Measurements from ENCODE around the gene ZNF492.

Gene ZNF492

DNA sequence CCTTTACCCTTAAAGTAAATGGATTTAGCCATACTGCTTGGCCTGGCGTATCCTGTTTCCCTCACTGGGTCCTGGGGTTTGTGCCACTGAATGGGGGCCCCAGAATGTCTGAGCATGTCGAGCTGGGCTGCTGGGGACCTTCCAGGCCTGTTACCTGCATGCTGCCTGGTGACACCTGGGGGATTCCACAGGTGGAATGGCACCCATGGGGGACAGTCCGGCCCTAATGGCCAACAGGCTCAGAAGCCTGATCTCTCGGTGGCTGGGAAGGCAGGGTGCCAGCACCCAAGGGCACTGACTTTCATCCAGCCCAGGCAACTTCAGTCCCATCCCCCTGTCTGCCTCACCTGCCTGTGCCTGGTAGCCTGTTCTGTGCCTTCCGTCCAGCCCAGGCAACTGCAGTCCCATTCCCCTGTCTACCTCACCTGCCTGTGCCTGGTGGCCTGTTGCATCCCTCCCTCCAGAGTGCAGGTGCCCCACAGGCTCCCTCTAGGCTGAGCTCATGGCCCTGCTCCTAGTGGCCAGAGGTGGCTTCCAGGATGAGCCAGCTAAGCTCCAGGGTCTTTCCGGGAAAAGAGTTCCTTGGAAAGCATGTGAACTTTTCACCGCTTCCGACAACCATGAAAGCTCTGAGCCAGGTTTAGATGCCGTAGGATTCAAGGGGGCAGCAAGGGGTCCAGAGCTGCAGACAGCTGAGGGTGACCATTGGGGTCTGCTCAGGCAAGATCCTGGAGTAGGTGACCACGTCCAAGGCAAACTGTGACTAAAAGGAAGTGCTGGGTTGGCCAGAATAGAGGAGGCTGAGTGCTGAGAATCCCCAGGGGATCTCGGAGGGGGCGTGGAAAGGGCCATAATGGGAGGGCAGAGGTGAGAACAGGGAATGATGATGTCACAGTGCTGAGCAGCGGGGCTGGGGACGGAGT, 30.3 kb upstream of the ZNF492 start:
- Histone ChIP-seq H3K79me2 (ENCODE audit: control insufficient read depth, low read length) (no peaks in the 10 kb centered on the region), H3K4me1 (ENCODE audit: control insufficient read depth, low read length) (no peaks in the 10 kb centered on the region), H3F3A (ENCODE audit: control insufficient read depth, insufficient read depth) (no peaks in the 10 kb centered on the region), H3K36me3 (ENCODE audit: control insufficient read depth, low read length) (no peaks in the 10 kb centered on the region), H3K9me3 (ENCODE audit: control insufficient read depth, insufficient read depth, low read length) (peaks cover 9% of the 10 kb centered on the region; the same call in 1 of the 2 replicates), H3K9me2 (replicated peaks; ENCODE audit: control insufficient read depth, low read length) (no peaks in the 10 kb centered on the region), H3K4me2 (ENCODE audit: low read length) (no peak overlapping the region), H3K27ac (ENCODE audit: low read depth, low read length) (no peak overlapping the region), H4K20me1 (ENCODE audit: control insufficient read depth, insufficient read depth, low read depth, low read length) (no peaks in the 10 kb centered on the region), H3K27me3 (ENCODE audit: control insufficient read depth, low read length) (no peaks in the 10 kb centered on the region), H3K4me3 (ENCODE audit: low read length) (no peak overlapping the region)
- no peak for TF ChIP-seq EZH2phosphoT487 (IDR thresholded peaks at IDR 0.05; ENCODE audit: borderline replicate concordance, low read length)
- TF ChIP-seq, protein P1, sequence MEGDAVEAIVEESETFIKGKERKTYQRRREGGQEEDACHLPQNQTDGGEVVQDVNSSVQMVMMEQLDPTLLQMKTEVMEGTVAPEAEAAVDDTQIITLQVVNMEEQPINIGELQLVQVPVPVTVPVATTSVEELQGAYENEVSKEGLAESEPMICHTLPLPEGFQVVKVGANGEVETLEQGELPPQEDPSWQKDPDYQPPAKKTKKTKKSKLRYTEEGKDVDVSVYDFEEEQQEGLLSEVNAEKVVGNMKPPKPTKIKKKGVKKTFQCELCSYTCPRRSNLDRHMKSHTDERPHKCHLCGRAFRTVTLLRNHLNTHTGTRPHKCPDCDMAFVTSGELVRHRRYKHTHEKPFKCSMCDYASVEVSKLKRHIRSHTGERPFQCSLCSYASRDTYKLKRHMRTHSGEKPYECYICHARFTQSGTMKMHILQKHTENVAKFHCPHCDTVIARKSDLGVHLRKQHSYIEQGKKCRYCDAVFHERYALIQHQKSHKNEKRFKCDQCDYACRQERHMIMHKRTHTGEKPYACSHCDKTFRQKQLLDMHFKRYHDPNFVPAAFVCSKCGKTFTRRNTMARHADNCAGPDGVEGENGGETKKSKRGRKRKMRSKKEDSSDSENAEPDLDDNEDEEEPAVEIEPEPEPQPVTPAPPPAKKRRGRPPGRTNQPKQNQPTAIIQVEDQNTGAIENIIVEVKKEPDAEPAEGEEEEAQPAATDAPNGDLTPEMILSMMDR (IDR thresholded peaks at IDR 0.05; ENCODE audit: low read depth, low read length, poor library complexity, severe bottlenecking) = no peak

DNA sequence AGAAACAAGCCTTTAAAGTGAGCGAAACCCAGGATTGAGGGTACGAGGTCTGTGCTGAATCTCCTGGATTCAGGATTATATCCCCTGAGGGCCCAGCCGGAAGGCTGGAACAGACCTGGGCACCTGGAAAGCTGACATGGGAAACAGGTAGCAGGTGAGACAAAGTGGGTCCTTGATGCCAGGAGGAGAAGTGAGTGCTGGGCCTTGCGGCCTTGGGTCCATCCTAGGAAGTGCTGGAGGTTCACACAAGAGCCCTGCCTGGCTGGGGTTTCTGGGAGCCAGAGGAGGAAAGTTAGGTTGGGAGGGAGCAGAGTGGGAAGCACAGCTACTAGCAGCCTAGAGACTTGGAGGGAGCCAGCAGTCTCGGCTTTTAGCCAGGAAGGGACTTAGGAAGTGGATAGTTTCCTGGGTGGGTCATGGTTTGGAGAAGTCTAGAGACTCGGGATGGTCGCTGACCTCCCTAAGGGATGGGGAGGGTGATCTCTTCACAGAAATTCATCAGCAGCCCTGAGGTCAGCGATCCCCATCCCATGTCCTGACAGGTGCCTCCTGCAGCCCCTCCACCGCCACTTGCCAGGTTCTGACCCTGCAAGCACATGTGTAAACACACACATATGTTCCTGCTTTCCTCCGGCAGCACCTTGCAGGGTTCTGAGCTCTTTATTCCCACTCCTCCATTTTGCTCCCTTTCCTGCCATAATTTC, 29.4 kb upstream of the ZNF492 start:
- H3K27ac ChIP-seq (ENCODE audit: low read depth, low read length) = no peak overlapping the region
- H3K9me2 ChIP-seq (replicated peaks; ENCODE audit: control insufficient read depth, low read length) = no peaks in the 10 kb centered on the region
- no peaks in the 10 kb centered on the region for H3K4me1 ChIP-seq (ENCODE audit: control insufficient read depth, low read length)
- no peaks in the 10 kb centered on the region for H3K36me3 ChIP-seq (ENCODE audit: control insufficient read depth, low read length)
- no peak overlapping the region for H3K4me2 ChIP-seq (ENCODE audit: low read length)
- no peaks in the 10 kb centered on the region for H3K79me2 ChIP-seq (ENCODE audit: control insufficient read depth, low read length)
- H3F3A ChIP-seq (ENCODE audit: control insufficient read depth, insufficient read depth) = no peaks in the 10 kb centered on the region
- H3K9me3 ChIP-seq (ENCODE audit: control insufficient read depth, insufficient read depth, low read length) = peaks cover 13% of the 10 kb centered on the region; the same call in 1 of the 2 replicates
- H4K20me1 ChIP-seq (ENCODE audit: control insufficient read depth, insufficient read depth, low read depth, low read length) = no peaks in the 10 kb centered on the region
- TF ChIP-seq, protein P1 (IDR thresholded peaks at IDR 0.05; ENCODE audit: low read depth, low read length, poor library complexity, severe bottlenecking) = no peak
- no peak for TF ChIP-seq EZH2phosphoT487 (IDR thresholded peaks at IDR 0.05; ENCODE audit: borderline replicate concordance, low read length)
- H3K4me3 ChIP-seq (ENCODE audit: low read length) = no peak overlapping the region
- no peaks in the 10 kb centered on the region for H3K27me3 ChIP-seq (ENCODE audit: control insufficient read depth, low read length)

DNA sequence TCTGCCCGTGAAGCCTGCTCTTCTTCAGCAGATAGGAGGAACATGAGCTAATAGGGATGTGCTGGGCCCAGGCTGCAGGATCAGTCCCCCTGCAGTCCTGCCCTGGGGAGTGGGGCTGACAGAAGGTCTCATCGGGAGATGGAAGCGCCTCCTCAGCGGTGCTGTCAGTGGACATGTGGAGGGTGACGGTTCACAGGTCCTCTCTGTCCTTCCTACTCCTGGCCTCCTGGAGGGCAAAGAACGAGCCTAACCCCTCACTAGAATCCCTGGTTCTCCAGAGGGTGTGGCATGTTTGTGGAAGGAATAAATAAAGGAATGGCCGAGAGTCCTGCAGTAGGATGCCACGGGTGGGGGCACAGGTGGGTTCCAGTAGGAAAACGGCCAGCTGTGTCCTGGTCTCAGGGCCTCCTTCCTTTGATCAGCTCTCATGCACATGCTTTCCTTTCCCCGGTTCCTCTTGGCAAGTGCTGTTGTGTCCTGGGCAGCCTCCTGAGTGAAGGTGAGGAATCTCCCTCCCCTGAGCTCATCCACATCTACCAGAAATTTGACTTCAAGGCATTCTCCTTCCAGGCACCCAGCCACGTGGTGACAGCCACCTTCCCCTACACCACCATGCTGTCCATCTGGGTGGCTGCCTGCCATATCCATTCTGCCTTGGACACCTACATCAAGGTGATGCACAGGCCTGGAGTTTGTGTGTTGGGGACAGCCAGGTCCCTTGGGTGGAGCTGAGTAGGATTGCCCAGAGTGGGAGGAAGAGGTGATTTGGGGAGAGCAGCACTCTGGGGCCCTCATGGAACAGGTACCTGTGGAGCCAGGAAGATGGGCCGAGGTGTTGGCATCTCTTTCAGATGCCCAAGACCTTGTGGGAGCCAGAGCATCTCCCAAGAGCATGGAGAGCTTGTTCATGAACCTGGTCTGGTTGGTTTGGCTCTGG, 28.6 kb upstream of the ZNF492 start:
- Histone ChIP-seq H3K79me2 (ENCODE audit: control insufficient read depth, low read length) (no peaks in the 10 kb centered on the region), H3K9me3 (ENCODE audit: control insufficient read depth, insufficient read depth, low read length) (peaks cover 10% of the 10 kb centered on the region; the same call in 1 of the 2 replicates), H3K4me2 (ENCODE audit: low read length) (no peak overlapping the region), H3K4me1 (ENCODE audit: control insufficient read depth, low read length) (no peaks in the 10 kb centered on the region), H3K27me3 (ENCODE audit: control insufficient read depth, low read length) (no peaks in the 10 kb centered on the region), H4K20me1 (ENCODE audit: control insufficient read depth, insufficient read depth, low read depth, low read length) (no peaks in the 10 kb centered on the region), H3K27ac (ENCODE audit: low read depth, low read length) (no peak overlapping the region), H3F3A (ENCODE audit: control insufficient read depth, insufficient read depth) (no peaks in the 10 kb centered on the region), H3K36me3 (ENCODE audit: control insufficient read depth, low read length) (no peaks in the 10 kb centered on the region), H3K4me3 (ENCODE audit: low read length) (no peak overlapping the region), H3K9me2 (replicated peaks; ENCODE audit: control insufficient read depth, low read length) (no peaks in the 10 kb centered on the region)
- TF ChIP-seq EZH2phosphoT487 (IDR thresholded peaks at IDR 0.05; ENCODE audit: borderline replicate concordance, low read length) = no peak
- TF ChIP-seq, protein P1 (IDR thresholded peaks at IDR 0.05; ENCODE audit: low read depth, low read length, poor library complexity, severe bottlenecking) = no peak

Measured in DOHH2 (cell line).